Erythroblast (primary cell): Measurements from ENCODE around the gene EMD.

ENCODE experiments used
- GATA1 ChIP-seq: IDR thresholded peaks from 2 replicates; pipeline ENCODE4 v1.6.1; 2011; ENCODE audit warnings: low read depth, mild to moderate bottlenecking, control low read depth, low read length, moderate library complexity
- POLR2A ChIP-seq: IDR thresholded peaks from 2 replicates; pipeline ENCODE4 v1.6.1; 2011; ENCODE audit warnings: mild to moderate bottlenecking, low read length

DNA sequence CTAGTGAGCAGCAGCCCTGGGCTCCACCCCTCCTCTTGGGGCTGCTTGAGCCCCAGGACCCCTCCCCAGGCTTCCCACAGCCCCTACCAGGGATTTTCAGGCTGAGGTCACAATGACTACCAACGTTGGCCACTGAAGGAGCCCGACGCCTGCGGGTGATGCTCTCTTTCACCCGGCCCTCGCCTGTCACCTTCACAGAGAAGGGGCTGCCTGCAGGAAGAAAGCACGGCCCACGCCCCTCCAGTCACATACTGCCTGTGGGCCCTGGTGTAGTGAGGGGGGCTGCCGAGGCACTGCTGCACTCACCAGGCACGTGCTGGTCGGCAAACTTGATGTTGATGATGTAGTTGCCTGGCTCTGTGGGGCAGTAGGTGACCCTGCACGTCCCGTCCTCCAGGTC is 26.6 kb upstream of the EMD start:
- no peak for TF ChIP-seq POLR2A
- TF ChIP-seq GATA1, result no peak
